ENCODE data around the gene EPHA6. TPM values are rescaled to one million over a fixed set of nuclear protein-coding genes. Genes with fewer than 3 reads are reported as not detected.
A peak's percentile ranks its signal among the peaks of the same experiment; 100 is the strongest.
"Not testable (repeated sequence)": the region's sequence is repeated elsewhere in the genome, so short reads cannot be mapped to it uniquely, and the experiment has no call there.

Gene EPHA6
- total RNA-seq, 4 donors from 2014 or later, result 2.1 to 7.0 (median 5.8) TPM

DNA sequence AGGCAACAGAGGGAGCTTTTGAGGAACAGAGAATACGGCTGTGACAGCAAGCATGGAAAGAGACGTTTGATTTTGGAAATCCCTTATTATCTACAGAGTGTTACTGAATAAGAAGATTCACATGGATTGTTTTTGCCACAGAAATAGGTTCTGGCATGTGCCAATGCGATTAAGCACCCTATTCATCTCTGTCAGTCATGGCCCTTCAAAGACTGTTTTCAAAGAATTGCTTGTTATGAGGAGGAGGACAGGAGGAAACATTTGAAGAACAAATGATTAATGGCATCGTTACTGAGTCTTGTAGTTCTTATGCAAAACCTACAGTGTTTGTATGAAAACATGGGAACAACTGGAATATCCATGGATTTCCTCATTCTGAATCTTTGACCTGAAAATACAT lies 86.2 kb downstream of the EPHA6 start:
- no peaks in the 10 kb centered on the region for H3K27me3 ChIP-seq
- H3K4me1 ChIP-seq, result no peaks in the 10 kb centered on the region
- H3K4me3 ChIP-seq (replicated peaks in 1 of 3), result no peak overlapping the region
- intact Hi-C loops (cut with DNase I), result no loop called here
- 65 to 76% methylated on average over 4 of the region's 4 CpGs for WGBS, 2 donors
- TF ChIP-seq, protein P1, sequence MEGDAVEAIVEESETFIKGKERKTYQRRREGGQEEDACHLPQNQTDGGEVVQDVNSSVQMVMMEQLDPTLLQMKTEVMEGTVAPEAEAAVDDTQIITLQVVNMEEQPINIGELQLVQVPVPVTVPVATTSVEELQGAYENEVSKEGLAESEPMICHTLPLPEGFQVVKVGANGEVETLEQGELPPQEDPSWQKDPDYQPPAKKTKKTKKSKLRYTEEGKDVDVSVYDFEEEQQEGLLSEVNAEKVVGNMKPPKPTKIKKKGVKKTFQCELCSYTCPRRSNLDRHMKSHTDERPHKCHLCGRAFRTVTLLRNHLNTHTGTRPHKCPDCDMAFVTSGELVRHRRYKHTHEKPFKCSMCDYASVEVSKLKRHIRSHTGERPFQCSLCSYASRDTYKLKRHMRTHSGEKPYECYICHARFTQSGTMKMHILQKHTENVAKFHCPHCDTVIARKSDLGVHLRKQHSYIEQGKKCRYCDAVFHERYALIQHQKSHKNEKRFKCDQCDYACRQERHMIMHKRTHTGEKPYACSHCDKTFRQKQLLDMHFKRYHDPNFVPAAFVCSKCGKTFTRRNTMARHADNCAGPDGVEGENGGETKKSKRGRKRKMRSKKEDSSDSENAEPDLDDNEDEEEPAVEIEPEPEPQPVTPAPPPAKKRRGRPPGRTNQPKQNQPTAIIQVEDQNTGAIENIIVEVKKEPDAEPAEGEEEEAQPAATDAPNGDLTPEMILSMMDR (IDR thresholded peaks at IDR 0.05), result no peak
- no peak for TF ChIP-seq POLR2A (IDR thresholded peaks at IDR 0.05)
- H3K9me3 ChIP-seq, result no peaks in the 10 kb centered on the region
- DNase-seq, result no peak
- H3K27ac ChIP-seq, result no peak overlapping the region
- no peaks in the 10 kb centered on the region for H3K36me3 ChIP-seq

DNA sequence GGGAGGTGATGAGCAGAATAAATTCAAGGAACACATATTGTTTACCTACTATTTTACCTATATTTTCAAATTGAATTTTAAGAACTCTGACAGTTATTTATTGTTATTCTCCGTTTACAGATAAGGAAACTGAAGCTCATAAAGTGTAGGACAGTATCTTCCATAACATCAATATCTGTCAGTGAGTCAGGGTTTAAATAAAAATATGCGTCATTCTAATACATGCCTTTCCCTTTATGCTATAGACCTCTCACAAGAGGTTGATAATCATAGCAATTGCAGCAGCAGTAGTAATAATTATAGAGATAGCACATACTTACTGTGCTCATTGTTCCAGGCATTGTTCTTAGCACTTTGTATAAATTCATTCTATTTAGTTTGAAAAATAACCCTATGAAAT lies 101.1 kb downstream of the EPHA6 start:
- Histone ChIP-seq H3K4me1 (no peaks in the 10 kb centered on the region), H3K4me3 (replicated peaks in 1 of 3) (no peak overlapping the region), H3K27ac (no peak overlapping the region), H3K9me3 (no peaks in the 10 kb centered on the region), H3K27me3 (no peaks in the 10 kb centered on the region), H3K36me3 (no peaks in the 10 kb centered on the region)
- 89% methylated on average over 2 of the region's 2 CpGs for WGBS, 2 donors
- intact Hi-C loops (cut with DNase I), result no loop called here
- no peak for DNase-seq
- TF ChIP-seq, protein P1 (IDR thresholded peaks at IDR 0.05), result no peak
- TF ChIP-seq POLR2A (IDR thresholded peaks at IDR 0.05), result no peak

DNA sequence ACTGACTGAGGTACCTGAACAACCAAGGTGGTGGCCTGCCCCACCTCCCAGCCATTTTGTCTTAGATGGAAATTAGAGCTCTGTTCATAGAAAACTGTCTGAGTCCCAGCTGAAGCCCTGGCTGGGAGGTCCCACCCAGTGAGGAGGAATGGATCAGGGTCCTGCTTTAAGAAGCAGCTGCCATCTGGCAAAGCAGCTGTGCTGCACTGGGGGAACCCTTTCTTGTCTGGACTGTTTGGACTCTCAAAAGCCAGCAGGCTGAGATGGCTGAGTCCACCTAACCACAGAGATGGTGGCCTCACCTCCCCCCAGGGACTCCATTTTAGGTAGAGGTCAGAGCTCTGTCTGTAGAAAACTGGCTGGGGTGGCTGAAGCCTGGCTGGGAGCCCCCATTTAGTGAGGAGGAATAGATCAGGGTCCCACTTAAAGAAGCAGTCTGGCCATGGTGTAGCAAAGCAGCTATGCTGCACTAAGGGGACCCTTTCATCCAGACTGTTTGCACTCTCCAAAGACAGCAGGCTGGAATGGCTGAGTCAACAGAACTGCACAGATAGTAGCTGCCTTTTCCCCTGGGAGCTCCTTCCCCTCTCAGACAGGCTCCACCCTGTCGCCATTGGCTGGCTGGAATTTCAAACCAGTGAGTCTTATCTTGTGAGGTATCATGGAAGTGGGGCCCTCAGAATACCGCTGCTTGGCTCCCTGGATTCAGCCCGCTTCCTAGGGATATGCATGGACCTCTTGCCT lies 116.9 kb downstream of the EPHA6 start:
- intact Hi-C loops (cut with DNase I), result no loop called here
- Histone ChIP-seq H3K27ac (peak overlapping the region in 2 of 3 donors; percentile 21 to 37), H3K4me1 (peaks cover 0 to 9% of the 10 kb centered on the region in 2 donors), H3K4me3 (replicated peaks in 1 of 3) (no peak overlapping the region), H3K36me3 (no peaks in the 10 kb centered on the region), H3K9me3 (no peaks in the 10 kb centered on the region), H3K27me3 (no peaks in the 10 kb centered on the region)
- 60 to 92% methylated on average over 1 to 3 of the region's 3 CpGs for WGBS, 2 donors
- no peak for DNase-seq
- TF ChIP-seq, protein P1 (IDR thresholded peaks at IDR 0.05), result no peak
- TF ChIP-seq POLR2A (IDR thresholded peaks at IDR 0.05), result no peak

DNA sequence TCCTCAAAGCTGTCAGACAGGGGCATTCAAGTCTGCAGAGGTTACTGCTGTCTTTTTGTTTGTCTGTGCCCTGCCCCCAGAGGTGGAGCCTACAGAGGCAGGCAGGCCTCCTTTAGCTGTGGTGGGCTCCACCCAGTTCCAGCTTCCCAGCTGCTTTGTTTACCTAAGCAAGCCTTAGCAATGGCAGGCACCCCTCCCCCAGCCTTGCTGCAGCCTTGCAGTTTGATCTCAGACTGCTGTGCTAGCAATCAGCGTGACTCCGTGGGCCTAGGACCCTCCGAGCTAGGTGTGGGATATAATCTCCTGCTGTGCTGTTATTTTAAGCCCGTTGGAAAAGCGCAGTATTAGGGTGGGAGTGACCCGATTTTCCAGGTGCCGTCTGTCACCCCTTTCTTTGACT lies 127.7 kb downstream of the EPHA6 start:
- H3K27ac ChIP-seq; DNase-seq; H3K9me3 ChIP-seq; H3K36me3 ChIP-seq; intact Hi-C loops (cut with DNase I); H3K27me3 ChIP-seq; H3K4me3 ChIP-seq (replicated peaks in 1 of 3); H3K4me1 ChIP-seq: not testable (repeated sequence)
- WGBS, 2 donors, result 93 to 96% methylated on average over 7 of the region's 7 CpGs

DNA sequence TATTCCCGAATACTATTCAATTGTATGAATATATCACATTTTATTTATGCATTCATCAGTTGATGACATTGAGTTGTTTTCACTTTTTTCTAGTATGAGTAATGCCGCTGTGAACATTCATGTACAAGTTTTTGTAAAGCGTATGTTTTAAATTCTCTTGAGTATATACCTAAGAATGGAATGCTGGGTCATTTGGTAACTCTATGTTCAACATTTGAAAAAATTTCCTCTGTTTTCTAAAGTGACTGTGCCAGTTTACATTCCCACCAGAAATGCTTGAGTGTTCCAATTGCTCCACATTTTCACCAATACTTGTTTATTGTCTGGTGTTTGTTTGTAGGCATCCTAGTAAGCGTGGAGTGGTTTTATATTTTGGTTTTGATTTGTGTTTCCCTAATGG lies 144.5 kb downstream of the EPHA6 start:
- intact Hi-C loops (cut with DNase I), result no loop called here
- WGBS, 2 donors, result 94 to 96% methylated on average over 4 of the region's 4 CpGs
- H3K4me3 ChIP-seq (replicated peaks in 1 of 3), result no peak overlapping the region
- no peak for TF ChIP-seq POLR2A (IDR thresholded peaks at IDR 0.05)
- TF ChIP-seq, protein P1 (IDR thresholded peaks at IDR 0.05), result no peak
- no peaks in the 10 kb centered on the region for H3K36me3 ChIP-seq
- no peaks in the 10 kb centered on the region for H3K9me3 ChIP-seq
- no peaks in the 10 kb centered on the region for H3K27me3 ChIP-seq
- H3K27ac ChIP-seq, result no peak overlapping the region
- no peaks in the 10 kb centered on the region for H3K4me1 ChIP-seq
- no peak for DNase-seq
